Endothelial cell (in vitro differentiated cells): ENCODE data around the gene SORBS1. TPM values are rescaled to one million over a fixed set of nuclear protein-coding genes. Genes with fewer than 3 reads are reported as not detected.

Experiments used
- DNase-seq: peaks from one replicate; pipeline ENCODE4 v3.0.0; 2021; ENCODE audit warnings: low spot score
- H3K27ac Mint-ChIP-seq: one replicate; pipeline ENCODE4 v1.8.0; 2021; ENCODE audit warnings: mixed read lengths, inconsistent platforms; ENCODE audit not compliant: unreplicated experiment
- H3K27me3 Mint-ChIP-seq: one replicate; pipeline ENCODE4 v1.8.0; 2021; ENCODE audit warnings: mild to moderate bottlenecking, moderate library complexity, mixed read lengths, inconsistent platforms; ENCODE audit not compliant: unreplicated experiment
- H3K36me3 Mint-ChIP-seq: one replicate; pipeline ENCODE4 v1.8.0; 2021; ENCODE audit warnings: mild to moderate bottlenecking, low read depth, mixed read lengths, inconsistent platforms; ENCODE audit not compliant: unreplicated experiment
- H3K4me1 Mint-ChIP-seq: one replicate; pipeline ENCODE4 v1.8.0; 2021; ENCODE audit warnings: mild to moderate bottlenecking, mixed read lengths, inconsistent platforms; ENCODE audit not compliant: unreplicated experiment
- H3K4me3 Mint-ChIP-seq: one replicate; pipeline ENCODE4 v1.8.0; 2021; ENCODE audit warnings: mild to moderate bottlenecking, mixed read lengths, inconsistent platforms; ENCODE audit not compliant: unreplicated experiment
- H3K9me3 Mint-ChIP-seq: one replicate; pipeline ENCODE4 v1.8.0; 2021; ENCODE audit warnings: mixed read lengths, inconsistent platforms; ENCODE audit not compliant: unreplicated experiment
- CTCF ChIP-seq: fragments of 200-600 bp; sonication (generic); IDR thresholded peaks from one replicate; pipeline ENCODE4 v1.5.0; 2021; ENCODE audit warnings: antibody characterized with exemption; ENCODE audit not compliant: unreplicated experiment
- total RNA-seq: library from RNA; stranded (reverse); fragmentation: NEBNext Ultra II Directional; extraction: Animal tissue kit (Norgen Biotek cat#: 25700); gene quantifications from one replicate; pipeline ENCODE4 v1.2.1, GENCODE V29; 2021; ENCODE audit not compliant: unreplicated experiment

The SORBS1 gene
- total RNA-seq, 1 donor from 2014 or later, result 103 TPM

DNA sequence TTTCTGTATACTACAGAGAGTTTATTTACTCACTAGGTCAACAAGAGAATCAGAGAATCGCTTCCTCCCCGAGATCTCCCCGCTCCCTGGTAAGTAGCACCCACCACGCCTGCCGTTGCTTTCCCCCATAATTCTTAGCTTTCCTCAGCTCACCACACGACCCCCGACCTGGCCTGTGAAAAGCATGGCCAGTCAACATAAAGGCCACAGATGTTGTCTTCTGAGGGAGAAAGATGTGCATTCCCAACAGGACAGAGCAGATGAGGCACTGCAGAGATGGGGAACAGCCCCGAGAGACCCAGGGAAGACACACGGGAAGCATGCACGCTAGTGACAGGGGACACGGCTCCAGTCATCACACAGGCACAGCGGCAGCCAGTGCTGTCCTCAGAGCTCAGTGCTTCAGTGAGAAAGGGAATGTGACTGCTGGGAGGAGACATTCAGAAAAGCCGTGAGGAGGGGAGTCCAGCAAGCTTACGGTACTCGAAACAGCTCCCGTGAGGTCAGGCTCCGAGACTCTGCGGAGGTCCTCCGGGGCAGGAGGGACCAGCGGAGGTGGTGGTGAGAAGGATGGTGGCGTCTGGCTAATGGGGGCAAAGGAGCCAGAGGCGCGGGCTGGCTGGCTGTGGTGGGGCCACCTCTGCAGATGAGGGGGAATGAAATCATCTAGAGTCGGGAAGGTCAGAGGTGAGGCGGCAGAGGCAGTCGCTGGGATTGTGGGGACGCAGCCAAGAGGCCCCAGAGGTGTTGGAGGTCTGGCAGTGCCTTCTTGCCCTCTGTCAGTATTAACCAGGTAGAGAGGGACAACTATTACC is 146.9 kb downstream of the SORBS1 start:
- no peak for DNase-seq
- Mint-ChIP-seq H3K9me3 (no peaks in the 10 kb centered on the region), H3K27me3 (peaks cover 8% of the 10 kb centered on the region), H3K4me1 (peaks cover 34% of the 10 kb centered on the region), H3K4me3 (peak overlapping the region; percentile 45), H3K27ac (peak overlapping the region; percentile 7), H3K36me3 (peaks cover 24% of the 10 kb centered on the region)
- TF ChIP-seq CTCF, result no peak

GRCh38 chr10:95413588-95413987 is 147.6 kb downstream of the SORBS1 start:
- Mint-ChIP-seq H3K9me3 (no peaks in the 10 kb centered on the region), H3K4me1 (peaks cover 36% of the 10 kb centered on the region), H3K4me3 (no peak overlapping the region), H3K27ac (no peak overlapping the region), H3K36me3 (peaks cover 26% of the 10 kb centered on the region), H3K27me3 (peaks cover 8% of the 10 kb centered on the region)
- no peak for TF ChIP-seq CTCF
- DNase-seq, result no peak

GRCh38 chr10:95411635-95412034 is 149.5 kb downstream of the SORBS1 start:
- Mint-ChIP-seq H3K36me3 (peaks cover 32% of the 10 kb centered on the region), H3K4me3 (no peak overlapping the region), H3K27me3 (peaks cover 8% of the 10 kb centered on the region), H3K9me3 (no peaks in the 10 kb centered on the region), H3K27ac (no peak overlapping the region), H3K4me1 (peaks cover 36% of the 10 kb centered on the region)
- DNase-seq, result no peak
- TF ChIP-seq CTCF, result no peak

- Mint-ChIP-seq H3K4me3 (no peak overlapping the region), H3K36me3 (peaks cover 31% of the 10 kb centered on the region), H3K4me1 (peaks cover 28% of the 10 kb centered on the region), H3K27me3 (peaks cover 6% of the 10 kb centered on the region), H3K27ac (no peak overlapping the region), H3K9me3 (no peaks in the 10 kb centered on the region)
- TF ChIP-seq CTCF, result no peak
- DNase-seq, result no peak
These were observed 151.9 kb downstream of the SORBS1 start for GRCh38 chr10:95408983-95409873.
